SIG-M5 treated with dmso at 0.1 percent for 504 hours (cell line): ENCODE measurements around the gene GPATCH2L.

ENCODE experiments used
- DNase-seq: peaks from one replicate; lab custom pipeline; 2025; ENCODE audit not compliant: unreplicated experiment; lab: John Stamatoyannopoulos, UW

GPATCH2L gene

DNA sequence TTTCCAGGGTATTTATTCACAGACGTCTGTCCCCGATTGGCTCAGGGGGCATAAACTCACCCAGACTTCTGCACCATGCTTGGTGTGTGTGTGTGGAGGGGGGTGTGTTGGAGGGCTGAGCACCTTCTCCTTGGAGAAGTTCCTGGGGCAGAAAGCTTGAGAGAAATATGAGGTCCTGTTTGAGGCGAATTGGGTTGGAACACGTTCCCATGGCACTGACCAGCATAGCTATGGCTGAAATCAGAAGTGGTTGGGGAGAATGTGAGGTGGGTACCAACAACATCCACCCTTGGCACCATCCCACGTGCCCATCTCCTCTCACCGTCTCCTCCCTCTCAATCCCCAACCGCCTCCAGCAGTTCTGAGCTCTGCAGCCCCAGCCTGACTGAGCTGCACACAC lies 16.0 kb upstream of the GPATCH2L start:
- no peak for DNase-seq

- no peak for DNase-seq
Measured at GRCh38 chr14:76136476-76137110, 15.1 kb upstream of the GPATCH2L start.

- no peak for DNase-seq
Measured at GRCh38 chr14:76138119-76138757, 13.5 kb upstream of the GPATCH2L start.

DNA sequence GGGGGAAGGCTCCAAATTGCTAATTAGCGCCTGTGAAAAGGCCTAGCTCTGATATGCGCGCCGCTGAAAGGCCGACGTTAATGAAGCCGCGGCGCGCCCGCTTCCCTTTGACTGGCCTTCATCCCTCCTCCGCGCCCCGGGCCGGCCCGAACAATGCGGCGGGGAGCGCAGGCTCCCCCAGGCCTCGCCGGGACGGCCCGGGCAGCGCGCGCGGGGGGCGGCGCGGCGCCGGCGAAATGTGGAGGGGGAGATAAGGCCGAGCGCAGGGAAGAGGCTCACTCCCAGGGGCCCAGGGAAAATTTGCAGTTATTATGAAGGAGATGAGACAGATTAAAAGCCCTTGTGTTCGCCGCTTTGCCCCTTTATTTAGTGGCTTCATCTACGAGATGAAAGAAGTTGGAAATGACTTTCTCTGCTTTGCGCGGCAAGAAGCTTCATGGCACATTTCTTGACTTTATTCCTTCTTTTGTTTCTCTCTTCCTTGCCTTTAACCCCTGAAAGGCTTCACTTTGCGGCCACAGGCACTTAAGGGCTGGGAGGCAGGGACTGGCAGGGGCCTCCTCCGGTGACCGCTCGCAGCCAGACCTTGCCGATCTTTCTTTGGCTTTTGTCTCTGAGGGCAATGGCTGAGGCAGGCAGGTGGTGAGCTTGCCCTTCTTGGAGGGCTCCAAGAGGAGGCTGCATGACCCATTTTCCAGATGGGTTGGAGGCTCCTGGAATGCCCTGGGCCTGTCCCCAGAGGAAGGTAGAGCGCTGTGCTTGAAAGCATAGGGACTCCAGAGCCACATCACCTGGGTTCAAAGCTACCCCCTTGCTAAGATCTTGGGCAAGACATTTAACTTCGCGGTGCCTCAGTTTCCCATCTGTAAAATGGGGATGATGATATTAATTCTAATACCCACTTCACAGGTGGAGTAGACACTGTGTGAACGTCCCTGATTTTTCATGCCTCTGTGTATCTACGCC lies 12.7 kb upstream of the GPATCH2L start:
- DNase-seq, result no peak

GRCh38 chr14:76143642-76144041 lies 8.1 kb upstream of the GPATCH2L start:
- no peak for DNase-seq

DNA sequence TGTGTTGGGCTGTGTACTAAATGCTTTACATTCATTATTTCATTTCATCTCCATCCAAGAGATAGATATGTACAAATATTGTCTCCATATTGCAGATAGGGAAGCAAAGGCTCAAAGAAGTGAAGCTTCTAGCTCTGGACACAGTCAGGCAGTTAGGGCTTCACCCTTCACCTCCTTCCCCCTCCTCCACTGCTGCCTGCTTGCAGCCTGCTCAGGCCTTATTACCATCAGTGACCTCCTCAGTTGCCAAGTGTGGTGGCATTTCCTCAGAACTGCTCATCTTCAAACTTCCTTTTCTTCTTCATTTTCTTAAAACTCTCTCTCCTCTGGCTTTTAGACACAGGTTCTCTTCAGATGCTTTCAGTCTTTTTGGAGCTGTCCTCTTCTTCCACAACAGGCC lies 4.7 kb upstream of the GPATCH2L start:
- DNase-seq, result no peak

- no peak for DNase-seq
Measured at GRCh38 chr14:76149196-76149595, 2.5 kb upstream of the GPATCH2L start.

DNA sequence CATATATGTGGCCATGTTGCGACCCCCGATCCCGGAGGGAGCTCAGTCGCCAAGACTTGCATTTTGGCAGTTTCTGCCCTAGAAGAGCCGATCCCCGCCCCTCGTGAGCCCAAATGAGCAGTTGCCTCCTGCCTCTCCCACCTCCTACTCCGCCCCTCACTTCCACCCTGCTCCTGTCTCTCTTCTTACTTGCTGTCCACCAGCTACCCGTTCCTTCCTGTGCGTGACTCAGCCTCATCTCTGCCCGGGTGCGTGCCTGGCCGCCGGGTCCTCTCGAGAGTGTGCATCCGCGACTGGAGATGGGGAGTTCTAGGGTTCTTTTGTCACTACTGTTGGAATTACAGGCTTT lies 585 bp downstream of the GPATCH2L start:
- DNase-seq, result peak; percentile 91

- DNase-seq, result no peak
Measured at GRCh38 chr14:76153919-76154318, 2.2 kb downstream of the GPATCH2L start.

DNA sequence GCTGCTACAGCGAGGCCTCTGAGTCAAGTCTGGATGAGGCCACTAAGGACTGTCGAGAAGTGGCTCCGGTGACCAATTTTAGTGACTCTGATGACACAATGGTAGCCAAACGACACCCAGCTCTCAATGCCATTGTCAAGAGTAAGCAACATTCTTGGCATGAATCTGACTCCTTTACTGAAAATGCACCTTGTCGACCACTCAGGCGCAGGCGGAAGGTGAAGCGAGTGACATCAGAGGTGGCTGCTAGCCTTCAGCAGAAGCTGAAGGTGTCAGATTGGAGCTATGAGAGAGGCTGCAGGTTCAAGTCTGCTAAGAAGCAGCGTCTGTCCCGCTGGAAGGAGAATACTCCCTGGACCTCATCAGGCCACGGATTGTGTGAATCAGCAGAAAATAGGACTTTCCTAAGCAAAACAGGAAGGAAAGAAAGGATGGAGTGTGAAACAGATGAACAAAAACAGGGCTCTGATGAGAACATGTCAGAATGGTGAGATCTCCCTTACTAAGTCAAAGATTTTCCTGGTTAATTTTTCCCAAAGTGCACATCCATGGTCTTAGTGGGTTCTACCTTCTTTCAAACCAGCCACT lies 2.9 kb downstream of the GPATCH2L start:
- no peak for DNase-seq

DNA sequence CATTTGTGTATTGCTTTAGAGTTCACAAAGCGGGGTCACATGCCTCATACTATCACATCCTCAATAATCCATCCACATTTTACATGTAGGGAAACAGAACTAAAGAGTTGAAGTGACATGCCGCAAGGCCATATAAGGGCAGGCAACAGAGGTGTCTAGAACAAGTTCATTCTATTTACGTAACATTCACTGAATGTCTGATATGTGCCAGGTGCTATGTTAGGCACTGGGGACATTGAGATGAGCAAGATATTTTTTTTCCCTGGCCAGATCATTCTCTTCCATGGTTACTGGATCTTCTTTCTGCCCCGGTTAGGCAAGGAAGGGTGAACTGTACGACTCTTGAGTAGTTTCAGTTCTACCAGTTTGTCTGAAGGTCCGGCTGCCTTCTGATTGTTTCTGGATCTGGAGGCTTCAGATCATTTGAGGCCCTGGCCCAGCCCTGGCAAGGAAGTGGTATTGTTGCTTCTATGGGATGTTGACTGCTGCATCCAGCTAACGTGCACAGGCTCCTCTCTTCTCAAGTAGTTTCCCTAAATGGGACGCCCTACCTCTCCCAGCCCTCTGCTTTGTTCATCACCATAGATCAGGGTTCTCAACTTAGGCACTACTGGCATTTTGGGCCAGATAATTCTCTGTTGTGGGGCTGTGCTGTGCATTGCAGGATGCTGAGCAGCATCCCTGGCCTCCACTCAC lies 12.1 kb downstream of the GPATCH2L start:
- DNase-seq, result no peak

GRCh38 chr14:76168531-76168930 lies 16.8 kb downstream of the GPATCH2L start:
- DNase-seq, result no peak

DNA sequence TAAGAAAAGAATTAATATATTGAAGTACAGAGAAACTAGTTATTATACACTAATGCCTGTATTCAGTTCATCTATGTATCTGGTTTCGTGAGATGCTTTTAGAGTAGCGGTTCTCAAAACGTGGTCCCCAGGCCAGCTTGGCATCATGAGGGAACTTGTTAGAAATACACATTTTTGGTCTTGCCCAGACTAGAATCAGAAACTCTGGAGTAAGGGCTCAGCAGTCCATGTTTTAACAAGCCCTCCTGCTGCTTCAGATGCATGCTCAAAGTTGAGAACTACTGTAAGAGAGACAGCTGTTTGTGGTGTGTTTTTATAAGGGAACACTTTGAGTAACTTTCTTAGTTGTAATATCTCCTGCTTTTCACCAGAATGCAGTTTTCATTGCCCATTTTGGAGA lies 18.1 kb downstream of the GPATCH2L start:
- DNase-seq, result no peak

- DNase-seq, result no peak
Measured at GRCh38 chr14:76174982-76175381, 23.3 kb downstream of the GPATCH2L start.

- no peak for DNase-seq
Measured at GRCh38 chr14:76175942-76176341, 24.2 kb downstream of the GPATCH2L start.

GRCh38 chr14:76181546-76181945 lies 29.8 kb downstream of the GPATCH2L start:
- no peak for DNase-seq

DNA sequence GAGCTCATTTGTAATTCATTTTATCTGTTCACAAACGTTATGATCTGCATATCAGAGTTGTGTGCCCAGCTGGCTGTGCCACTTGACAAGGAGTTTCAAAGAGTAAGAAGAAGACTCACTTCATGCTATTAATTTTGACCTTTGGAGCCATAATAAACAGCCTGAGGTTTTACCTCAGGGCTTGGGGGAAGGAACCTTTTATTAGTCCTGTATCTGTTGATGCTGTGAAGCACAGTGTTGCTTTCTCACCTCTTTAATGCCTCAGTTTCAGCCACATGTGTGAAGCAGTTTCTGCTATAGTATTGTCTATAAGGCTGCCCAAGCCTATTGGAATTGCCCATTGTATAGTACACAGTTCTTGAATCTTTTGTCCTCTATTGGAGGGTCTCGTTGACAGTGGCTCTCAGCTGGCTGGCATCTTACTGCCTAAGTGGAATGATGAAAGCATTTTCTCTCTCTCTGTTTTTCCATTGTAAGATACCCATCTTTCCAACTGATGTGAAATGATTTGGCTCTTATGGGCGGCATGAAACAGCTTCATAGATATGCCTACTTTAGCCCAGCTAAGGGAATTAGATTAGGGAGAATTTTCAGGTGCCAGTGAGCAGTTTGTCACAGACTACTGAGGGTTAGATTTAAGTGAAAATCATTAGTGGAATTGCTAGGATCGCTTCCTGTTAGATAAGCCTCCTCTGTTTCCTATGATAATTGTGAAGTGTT lies 34.7 kb downstream of the GPATCH2L start:
- DNase-seq, result no peak

DNA sequence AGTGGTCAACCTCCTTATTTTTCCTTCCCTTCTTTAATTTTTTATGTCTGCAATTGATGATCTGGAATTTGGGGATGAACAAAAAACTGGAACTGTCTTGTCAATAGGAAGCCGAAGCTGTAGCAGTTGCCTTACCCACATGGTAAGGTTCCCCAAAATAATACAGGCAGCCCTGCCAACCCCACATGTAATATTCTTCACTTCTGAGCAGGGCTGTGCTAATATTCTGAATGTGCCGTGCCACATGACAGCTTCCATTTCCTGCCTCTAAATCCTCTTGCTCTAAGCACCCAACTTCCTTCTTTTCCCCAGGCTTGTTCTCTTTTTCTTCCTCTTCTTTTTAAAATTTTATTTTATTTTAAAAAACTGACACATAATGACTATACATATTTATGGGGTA lies 39.6 kb downstream of the GPATCH2L start:
- peak; percentile 72 for DNase-seq

- DNase-seq, result no peak
Measured at GRCh38 chr14:76193696-76194095, 42.0 kb downstream of the GPATCH2L start.

GRCh38 chr14:76194327-76194726 lies 42.6 kb downstream of the GPATCH2L start:
- DNase-seq, result no peak
